Immature natural killer cell (primary cell): Measurements from ENCODE around the gene ICAM2. TPM values are rescaled to one million over a fixed set of nuclear protein-coding genes. Genes with fewer than 3 reads are reported as not detected.

ENCODE experiments used
- DNase-seq, 3 donors: peaks; one replicate each; pipeline ENCODE4 v3.0.0; 2022; ENCODE audit warnings: mixed read lengths in 1 of 3
- H3K27ac Mint-ChIP-seq, 6 donors: one replicate each; pipeline ENCODE4 v1.8.0; 2020; ENCODE audit warnings: mixed read lengths in 6 of 6, mild to moderate bottlenecking in 5 of 6, inconsistent platforms in 4 of 6, moderate library complexity in 3 of 6
- H3K27me3 Mint-ChIP-seq, 3 donors: one replicate each; pipeline ENCODE4 v1.8.0; 2020 to 2021; ENCODE audit warnings: low read depth in 3 of 3, mild to moderate bottlenecking in 3 of 3, mixed read lengths in 3 of 3, moderate library complexity in 3 of 3, inconsistent platforms in 1 of 3
- H3K36me3 Mint-ChIP-seq, 3 donors: one replicate each; pipeline ENCODE4 v1.8.0; 2020; ENCODE audit warnings: mixed read lengths in 3 of 3, inconsistent platforms in 2 of 3, mild to moderate bottlenecking in 2 of 3
- H3K4me1 Mint-ChIP-seq, 2 donors: one replicate each; pipeline ENCODE4 v1.8.0; 2020; ENCODE audit warnings: inconsistent platforms in 2 of 2, mild to moderate bottlenecking in 2 of 2, mixed read lengths in 2 of 2, moderate library complexity in 1 of 2
- H3K4me3 Mint-ChIP-seq, 5 donors: one replicate each; pipeline ENCODE4 v1.8.0; 2020; ENCODE audit warnings: mild to moderate bottlenecking in 5 of 5, mixed read lengths in 5 of 5, inconsistent platforms in 3 of 5, moderate library complexity in 3 of 5
- H3K9me3 Mint-ChIP-seq, 6 donors: one replicate each; pipeline ENCODE4 v1.8.0; 2020; ENCODE audit warnings: mild to moderate bottlenecking in 6 of 6, mixed read lengths in 6 of 6, inconsistent platforms in 4 of 6, moderate library complexity in 3 of 6
- polyA plus RNA-seq, 3 donors: library from polyadenylated mRNA; unstranded; fragments of 300-500 nt; fragmentation: Illumina TruSeq; gene quantifications; one replicate each; pipeline ENCODE4 v1.2.3, GENCODE V29; 2021

Gene ICAM2
- polyA plus RNA-seq, 3 donors from 2014 or later: 327 to 535 (median 329) TPM

DNA sequence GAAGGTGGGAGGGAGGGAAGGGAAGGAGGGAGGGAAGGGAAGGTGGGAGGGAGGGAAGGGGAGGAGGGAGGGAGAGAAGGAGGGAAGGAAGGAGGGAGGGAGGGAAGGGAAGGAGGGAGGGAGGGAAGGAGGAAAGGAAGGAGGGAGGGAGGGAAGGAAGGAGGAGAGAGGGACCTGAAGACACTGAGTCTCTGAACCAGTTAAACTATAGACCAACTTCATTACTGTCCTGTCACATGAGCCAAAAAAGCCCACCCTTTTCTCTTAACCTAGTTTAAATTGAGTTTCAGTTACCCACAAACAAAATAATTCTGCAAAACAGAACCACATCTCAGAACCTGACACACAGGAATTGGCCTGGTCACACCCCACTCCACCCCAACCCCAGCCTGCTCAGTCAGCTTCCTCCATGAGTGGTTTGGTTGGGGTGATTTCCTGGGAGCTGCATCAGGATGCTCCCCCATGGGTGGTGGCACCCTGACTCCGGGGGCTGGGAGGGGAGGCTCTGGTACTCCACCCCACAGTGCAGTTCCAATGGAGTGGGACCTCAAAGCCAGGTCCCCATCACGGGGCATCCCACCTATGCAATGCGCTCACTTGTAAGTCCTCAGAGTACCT, 27.0 kb downstream of the ICAM2 start:
- peaks cover 76% of the 10 kb centered on the region in 2 donors for H3K4me1 Mint-ChIP-seq
- no peaks in the 10 kb centered on the region for H3K36me3 Mint-ChIP-seq
- H3K27ac Mint-ChIP-seq: peak overlapping the region; percentile 81 to 94 (median 85)
- peaks cover 3 to 13% (median 9%) of the 10 kb centered on the region in 3 donors for H3K27me3 Mint-ChIP-seq
- DNase-seq: peak; percentile 50 to 67 (median 57)
- H3K9me3 Mint-ChIP-seq: no peaks in the 10 kb centered on the region
- H3K4me3 Mint-ChIP-seq: peak overlapping the region; percentile 54 to 71 (median 68)

DNA sequence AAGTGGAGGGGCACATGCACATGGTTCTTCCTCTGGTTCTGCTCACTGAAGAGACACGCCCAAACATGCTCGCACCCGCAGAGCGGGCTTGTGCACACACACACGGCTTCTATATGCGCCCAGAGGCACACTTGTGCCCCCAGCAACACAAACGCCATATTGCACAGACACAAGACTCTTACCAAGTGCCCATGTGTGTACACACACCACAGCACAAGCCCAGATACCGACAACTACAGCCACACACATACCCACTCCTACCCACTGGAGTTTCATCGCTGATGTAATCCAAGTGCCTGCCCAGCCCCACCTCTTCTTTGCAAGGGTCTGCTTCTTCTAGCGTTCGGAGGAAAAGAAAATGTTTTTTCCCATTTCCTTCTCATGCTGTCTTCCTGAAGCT, 28.8 kb downstream of the ICAM2 start:
- DNase-seq: no peak
- H3K27ac Mint-ChIP-seq: peak overlapping the region in 4 of 6 donors; percentile 83 to 93 (median 90)
- peak overlapping the region; percentile 33 to 82 (median 60) for H3K4me3 Mint-ChIP-seq
- H3K9me3 Mint-ChIP-seq: no peaks in the 10 kb centered on the region
- H3K4me1 Mint-ChIP-seq: peaks cover 61 to 65% of the 10 kb centered on the region in 2 donors
- peaks cover 0 to 8% (median 7%) of the 10 kb centered on the region in 3 donors for H3K27me3 Mint-ChIP-seq
- H3K36me3 Mint-ChIP-seq: no peaks in the 10 kb centered on the region

DNA sequence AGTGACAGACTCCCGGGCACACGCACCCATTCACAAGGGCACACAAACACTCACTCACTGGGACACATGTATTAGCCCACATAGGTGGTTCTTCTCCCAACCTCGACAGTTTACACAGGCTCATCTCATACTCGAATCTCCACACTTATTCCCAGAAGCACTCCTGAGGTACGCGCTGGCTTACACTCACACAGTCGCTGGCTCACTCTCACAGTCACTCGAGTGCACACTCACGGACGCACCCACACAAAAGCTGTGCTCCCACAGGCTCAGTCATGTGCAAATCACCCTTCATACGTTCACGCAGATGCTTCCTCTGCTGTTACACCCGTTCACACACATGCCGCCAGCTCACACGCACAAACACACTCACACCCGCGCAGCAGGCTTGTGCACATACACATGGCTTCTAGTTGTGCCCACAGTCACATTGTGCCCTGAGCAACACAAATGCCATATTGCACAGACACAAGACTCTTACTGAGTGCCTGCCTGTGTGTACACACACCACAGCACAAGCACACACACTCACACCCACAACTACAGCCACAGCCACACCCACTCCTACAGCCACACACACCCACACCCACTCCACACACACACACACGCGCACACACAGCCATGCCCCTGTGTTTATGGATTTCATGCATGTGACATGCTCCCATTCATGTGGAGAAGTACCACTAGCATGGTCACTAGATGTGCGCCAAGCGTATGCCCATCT, 30.6 kb downstream of the ICAM2 start:
- Mint-ChIP-seq H3K4me3 (peak overlapping the region; percentile 40 to 85 (median 80)), H3K27me3 (peaks cover 4 to 16% (median 13%) of the 10 kb centered on the region in 3 donors), H3K36me3 (no peaks in the 10 kb centered on the region), H3K4me1 (peaks cover 65 to 71% of the 10 kb centered on the region in 2 donors), H3K9me3 (no peaks in the 10 kb centered on the region), H3K27ac (peak overlapping the region in 5 of 6 donors; percentile 83 to 92 (median 83))
- DNase-seq: no peak

DNA sequence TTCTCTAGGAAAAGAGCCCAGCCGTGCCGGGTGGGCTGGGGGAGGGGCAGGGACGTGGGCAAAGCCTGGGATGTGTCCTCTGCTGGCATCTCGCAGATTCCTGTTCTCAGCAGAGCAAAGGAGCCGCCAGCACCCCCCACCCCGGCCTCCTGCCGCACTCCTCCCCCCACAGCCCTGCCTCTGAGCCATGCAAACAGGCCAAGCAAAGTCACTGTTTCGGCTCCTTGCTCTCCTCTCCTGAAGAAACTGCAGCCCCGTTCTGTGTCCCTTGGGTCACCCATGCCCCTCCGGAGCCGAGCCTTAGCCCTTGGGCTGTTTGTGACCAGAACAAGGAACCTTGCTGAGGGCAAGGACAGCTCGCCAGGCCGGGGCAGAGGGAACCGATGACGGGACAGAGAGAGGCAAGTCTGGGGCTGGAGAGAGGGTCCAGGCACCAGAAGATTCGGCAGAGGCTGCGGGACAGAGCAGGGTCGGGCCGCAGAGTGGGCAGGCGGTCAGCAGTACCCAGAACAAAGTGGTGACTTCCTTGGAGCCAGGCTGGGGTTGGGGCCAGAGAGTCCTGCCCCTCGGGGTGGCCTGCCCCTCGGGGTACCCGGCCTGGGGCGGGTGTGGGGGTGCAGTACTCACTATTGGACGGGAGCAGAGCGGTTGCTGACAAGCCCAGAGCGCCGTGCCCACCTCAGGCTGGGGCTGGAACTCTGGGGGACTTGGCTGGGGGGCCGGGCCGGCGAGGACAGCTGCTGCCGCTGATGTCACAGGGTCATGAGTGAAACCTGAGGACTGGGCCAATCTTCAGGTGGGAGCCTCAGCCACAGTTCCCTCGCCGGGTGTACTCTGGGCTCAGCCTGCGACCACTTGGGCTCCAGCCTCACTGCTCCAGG, 31.5 kb downstream of the ICAM2 start:
- H3K4me3 Mint-ChIP-seq: peak overlapping the region in 2 of 5 donors; percentile 17 to 38
- H3K27ac Mint-ChIP-seq: peak overlapping the region in 4 of 6 donors; percentile 9 to 83 (median 62)
- H3K36me3 Mint-ChIP-seq: no peaks in the 10 kb centered on the region
- no peak for DNase-seq
- H3K9me3 Mint-ChIP-seq: no peaks in the 10 kb centered on the region
- H3K27me3 Mint-ChIP-seq: peaks cover 4 to 16% (median 13%) of the 10 kb centered on the region in 3 donors
- peaks cover 62 to 68% of the 10 kb centered on the region in 2 donors for H3K4me1 Mint-ChIP-seq

DNA sequence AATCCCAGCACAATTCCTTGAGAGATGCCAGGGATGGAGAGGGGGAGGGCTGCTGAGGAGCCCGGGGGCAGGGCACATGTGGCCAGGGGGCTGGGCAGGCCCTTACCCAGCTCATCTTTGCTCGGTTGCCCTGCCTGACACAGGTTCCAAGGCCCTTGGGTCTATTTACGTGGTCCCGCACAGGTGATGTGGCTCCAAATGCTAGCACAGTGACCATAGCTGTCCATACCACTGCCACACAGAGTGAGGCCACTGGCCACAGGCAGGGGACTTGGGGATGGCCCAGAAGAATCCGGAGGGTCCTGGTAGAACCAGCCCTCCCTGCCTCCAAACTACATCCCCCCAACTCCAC, 32.3 kb downstream of the ICAM2 start:
- no peaks in the 10 kb centered on the region for H3K36me3 Mint-ChIP-seq
- no peak overlapping the region for H3K27ac Mint-ChIP-seq
- peaks cover 58 to 61% of the 10 kb centered on the region in 2 donors for H3K4me1 Mint-ChIP-seq
- H3K27me3 Mint-ChIP-seq: peaks cover 4 to 16% (median 15%) of the 10 kb centered on the region in 3 donors
- no peaks in the 10 kb centered on the region for H3K9me3 Mint-ChIP-seq
- DNase-seq: no peak
- H3K4me3 Mint-ChIP-seq: no peak overlapping the region

DNA sequence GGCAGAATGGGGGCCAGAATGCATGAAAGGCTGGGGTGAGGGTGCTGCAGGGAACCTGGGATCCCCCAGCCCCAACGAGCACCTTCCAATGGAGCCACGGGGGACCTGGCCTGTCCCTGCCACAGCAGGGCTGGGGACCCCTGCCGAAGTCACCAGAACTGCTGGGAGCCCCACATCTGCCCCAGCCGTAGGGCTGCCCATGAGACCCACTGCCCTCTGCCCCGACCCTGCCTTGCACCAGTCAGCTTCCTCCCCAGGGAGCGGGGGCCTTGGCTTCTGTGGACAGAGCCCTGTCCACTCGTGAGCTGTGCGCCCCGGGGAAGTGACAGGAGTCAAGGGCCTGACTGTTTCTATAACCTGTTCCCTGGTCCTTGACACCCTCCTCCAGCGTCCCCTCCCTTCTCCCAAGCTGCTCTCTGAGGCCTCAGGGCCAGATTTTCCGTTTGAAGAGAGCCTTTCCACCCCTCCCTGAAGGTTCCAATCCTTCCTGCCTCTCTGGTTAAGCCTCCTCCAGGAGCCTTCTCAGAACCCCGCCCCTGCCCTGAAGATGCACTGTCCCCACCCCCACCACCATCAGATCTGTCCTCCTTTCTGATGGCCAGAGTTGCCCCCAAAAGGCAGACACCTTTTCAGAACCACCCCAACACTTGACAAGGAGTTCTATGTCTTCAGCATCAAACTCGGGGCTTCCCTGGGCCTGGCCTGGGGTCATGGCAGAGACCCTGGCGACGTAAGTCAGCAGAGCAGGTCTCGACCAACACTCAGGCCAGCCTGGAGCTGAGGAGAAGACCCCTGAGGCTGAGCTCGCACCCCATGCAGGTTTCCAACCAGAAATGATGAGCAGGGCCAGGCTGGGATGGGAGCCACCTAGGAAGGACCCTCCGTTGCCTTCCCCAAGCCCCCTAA, 33.0 kb downstream of the ICAM2 start:
- peak overlapping the region in 5 of 6 donors; percentile 19 to 48 (median 32) for H3K27ac Mint-ChIP-seq
- peaks cover 53 to 57% of the 10 kb centered on the region in 2 donors for H3K4me1 Mint-ChIP-seq
- no peak overlapping the region for H3K4me3 Mint-ChIP-seq
- H3K36me3 Mint-ChIP-seq: no peaks in the 10 kb centered on the region
- H3K27me3 Mint-ChIP-seq: peaks cover 4 to 16% (median 15%) of the 10 kb centered on the region in 3 donors
- DNase-seq: no peak
- H3K9me3 Mint-ChIP-seq: no peaks in the 10 kb centered on the region

DNA sequence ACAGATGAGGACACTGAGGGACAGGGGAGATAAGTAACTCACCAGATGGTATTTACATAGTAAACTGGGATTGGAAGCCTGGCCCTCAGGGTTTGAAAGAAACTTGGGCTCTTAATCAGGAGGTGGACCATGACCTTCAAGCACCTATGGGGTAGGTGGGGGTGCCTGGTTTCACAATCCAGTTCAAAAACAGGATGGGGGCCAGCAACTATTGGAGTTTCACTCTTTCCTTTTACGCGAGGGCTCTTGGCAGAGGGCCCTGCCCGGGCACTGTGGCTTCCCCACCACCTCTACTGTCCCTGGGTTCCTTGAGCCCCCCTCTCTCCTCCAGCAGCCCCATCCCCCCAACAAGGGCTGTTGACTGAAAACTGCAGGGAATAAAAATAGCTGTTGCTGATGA, 33.6 kb downstream of the ICAM2 start:
- peak overlapping the region in 3 of 5 donors; percentile 6 to 30 (median 20) for H3K4me3 Mint-ChIP-seq
- DNase-seq: no peak
- peaks cover 0 to 5% (median 0%) of the 10 kb centered on the region in 3 donors for H3K36me3 Mint-ChIP-seq
- peak overlapping the region in 4 of 6 donors; percentile 46 to 81 (median 62) for H3K27ac Mint-ChIP-seq
- H3K9me3 Mint-ChIP-seq: no peaks in the 10 kb centered on the region
- H3K4me1 Mint-ChIP-seq: peaks cover 47 to 50% of the 10 kb centered on the region in 2 donors
- H3K27me3 Mint-ChIP-seq: peaks cover 4 to 15% (median 13%) of the 10 kb centered on the region in 3 donors

DNA sequence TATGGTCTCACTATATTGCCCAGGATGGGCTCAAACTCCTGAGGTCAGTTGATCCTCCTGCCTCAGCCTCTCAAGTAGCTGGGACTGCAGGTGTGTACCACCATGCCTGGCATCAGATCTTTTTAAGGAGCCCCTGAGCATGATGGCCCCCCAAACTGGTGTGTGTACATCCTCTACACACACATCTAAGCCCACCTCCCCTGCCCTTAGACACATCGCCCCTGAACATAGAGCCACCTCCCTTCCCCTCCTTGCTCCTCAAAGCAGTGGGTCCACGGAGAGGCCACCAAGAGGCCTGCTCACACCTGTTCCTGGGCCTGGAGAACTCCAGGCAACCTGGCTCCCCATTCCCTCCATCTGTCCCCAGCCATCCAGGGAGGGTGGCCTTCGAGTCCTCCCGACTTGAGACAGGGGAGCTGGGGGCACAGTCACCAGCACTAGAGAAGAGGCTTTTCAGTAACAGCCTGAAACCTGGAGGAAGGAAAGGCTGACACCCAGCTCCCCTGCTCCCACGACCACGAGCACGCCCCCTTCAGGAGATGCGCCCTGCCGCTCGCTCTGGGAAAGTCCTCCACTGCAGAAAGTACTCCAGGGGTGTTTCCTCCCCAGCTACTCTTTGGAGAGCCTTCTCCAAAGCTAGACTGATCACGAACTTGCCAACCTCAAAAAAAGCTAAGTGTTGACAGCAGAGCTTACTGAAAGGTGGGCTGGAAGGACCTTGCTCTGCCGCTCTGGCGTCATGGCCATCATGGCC, 34.9 kb downstream of the ICAM2 start:
- Mint-ChIP-seq H3K27me3 (peaks cover 4 to 13% (median 6%) of the 10 kb centered on the region in 3 donors), H3K4me1 (peaks cover 34 to 39% of the 10 kb centered on the region in 2 donors), H3K4me3 (peak overlapping the region; percentile 23 to 67 (median 56)), H3K27ac (peak overlapping the region; percentile 79 to 92 (median 83)), H3K36me3 (peaks cover 0 to 6% (median 0%) of the 10 kb centered on the region in 3 donors), H3K9me3 (no peaks in the 10 kb centered on the region)
- no peak for DNase-seq

DNA sequence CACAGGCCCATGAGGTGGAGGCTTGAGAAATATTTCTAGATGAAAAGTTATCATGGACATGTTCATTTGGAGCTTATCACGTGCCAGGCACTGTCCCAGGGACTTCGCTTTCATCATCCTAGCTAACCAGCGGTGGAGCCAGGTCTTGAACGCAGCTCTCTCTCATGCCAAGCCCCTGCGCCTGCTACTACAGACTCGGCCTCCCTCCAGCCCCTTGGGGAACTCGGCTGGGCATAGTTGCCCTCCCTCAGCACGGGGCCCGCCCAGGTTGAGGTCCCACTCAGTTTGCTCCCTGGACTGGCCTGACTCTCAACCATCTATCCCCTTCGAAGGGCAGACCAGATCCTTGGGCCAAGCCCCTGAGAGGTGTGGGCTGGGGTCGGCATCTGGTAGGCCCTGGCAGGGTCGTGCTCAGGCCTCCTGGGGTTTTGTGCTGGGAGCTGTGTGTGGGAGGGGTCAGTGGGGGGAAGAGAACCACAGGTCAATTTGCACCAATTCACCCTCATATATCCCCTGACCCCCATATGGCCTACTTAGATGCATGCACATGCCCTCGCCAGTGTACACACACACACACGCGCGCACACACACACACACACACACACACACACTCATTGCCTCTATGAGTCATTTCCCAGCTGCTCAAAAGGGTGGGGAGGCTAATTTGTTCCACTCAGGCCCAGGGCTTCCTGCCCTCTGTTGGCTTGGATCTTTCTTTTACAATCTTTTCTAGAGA, 35.6 kb downstream of the ICAM2 start:
- H3K27ac Mint-ChIP-seq: peak overlapping the region; percentile 79 to 92 (median 83)
- H3K4me3 Mint-ChIP-seq: peak overlapping the region; percentile 23 to 67 (median 56)
- peaks cover 27 to 32% of the 10 kb centered on the region in 2 donors for H3K4me1 Mint-ChIP-seq
- H3K27me3 Mint-ChIP-seq: peaks cover 6 to 9% (median 6%) of the 10 kb centered on the region in 3 donors
- no peaks in the 10 kb centered on the region for H3K9me3 Mint-ChIP-seq
- DNase-seq: peak; percentile 51 to 78 (median 70)
- peaks cover 0 to 6% (median 0%) of the 10 kb centered on the region in 3 donors for H3K36me3 Mint-ChIP-seq

DNA sequence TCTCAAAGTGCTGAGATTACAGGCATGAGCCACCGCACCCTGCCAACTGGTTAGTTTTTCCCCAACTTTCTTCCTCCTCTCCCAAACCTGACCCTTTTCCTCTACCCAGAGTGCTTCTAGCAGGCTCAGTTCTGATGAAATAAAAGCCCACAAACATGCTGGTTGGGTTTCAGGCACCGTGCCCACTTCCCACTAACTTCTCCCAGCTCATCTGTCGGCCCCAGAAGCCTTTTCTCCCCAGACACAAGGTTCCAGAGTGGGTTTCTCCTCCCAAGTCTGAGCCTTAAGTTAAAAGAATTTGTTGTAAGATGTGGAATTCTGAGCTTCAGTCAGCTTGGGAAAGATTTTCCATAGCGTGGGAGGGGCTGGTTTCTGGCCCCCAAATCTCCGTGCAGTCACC, 36.2 kb downstream of the ICAM2 start:
- Mint-ChIP-seq H3K27ac (peak overlapping the region in 2 of 6 donors; percentile 31 to 33), H3K36me3 (peaks cover 0 to 6% (median 0%) of the 10 kb centered on the region in 3 donors), H3K4me3 (no peak overlapping the region), H3K4me1 (peaks cover 23 to 26% of the 10 kb centered on the region in 2 donors), H3K27me3 (peaks cover 6 to 9% (median 6%) of the 10 kb centered on the region in 3 donors), H3K9me3 (no peaks in the 10 kb centered on the region)
- DNase-seq: no peak

DNA sequence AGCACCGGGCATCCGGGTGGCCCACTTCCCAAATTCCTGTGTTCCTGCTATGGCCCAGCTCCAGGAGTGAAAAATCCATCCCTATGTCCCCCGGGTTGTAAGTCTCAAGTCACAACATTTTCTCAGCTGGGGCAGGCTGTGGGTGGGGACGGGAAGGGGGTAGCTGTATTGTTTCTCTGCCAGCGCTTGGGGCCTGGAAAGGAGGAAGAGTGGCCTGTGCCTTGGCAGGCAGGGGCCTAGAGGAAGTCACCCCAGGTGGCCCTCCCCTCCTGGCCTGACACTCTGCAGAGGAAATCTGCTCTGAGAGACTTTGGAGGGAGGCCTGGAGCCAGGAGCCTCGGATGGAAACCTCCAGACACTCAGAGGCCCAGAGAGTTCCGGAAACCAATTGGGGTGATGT, 37.1 kb downstream of the ICAM2 start:
- no peak overlapping the region for H3K27ac Mint-ChIP-seq
- H3K36me3 Mint-ChIP-seq: peaks cover 0 to 6% (median 0%) of the 10 kb centered on the region in 3 donors
- peaks cover 6 to 9% (median 6%) of the 10 kb centered on the region in 3 donors for H3K27me3 Mint-ChIP-seq
- H3K4me1 Mint-ChIP-seq: peaks cover 23 to 26% of the 10 kb centered on the region in 2 donors
- no peak for DNase-seq
- no peaks in the 10 kb centered on the region for H3K9me3 Mint-ChIP-seq
- no peak overlapping the region for H3K4me3 Mint-ChIP-seq
